Measurements from ENCODE around the gene ARL8B. TPM values are rescaled to one million over a fixed set of nuclear protein-coding genes. Genes with fewer than 3 reads are reported as not detected.

Gene ARL8B
- total and polyA plus RNA-seq, 2 of the 8 experiments (the other 6 are each of a cell fraction or from before 2014, with no cell fraction given), result 14.5 to 27.8 TPM

DNA sequence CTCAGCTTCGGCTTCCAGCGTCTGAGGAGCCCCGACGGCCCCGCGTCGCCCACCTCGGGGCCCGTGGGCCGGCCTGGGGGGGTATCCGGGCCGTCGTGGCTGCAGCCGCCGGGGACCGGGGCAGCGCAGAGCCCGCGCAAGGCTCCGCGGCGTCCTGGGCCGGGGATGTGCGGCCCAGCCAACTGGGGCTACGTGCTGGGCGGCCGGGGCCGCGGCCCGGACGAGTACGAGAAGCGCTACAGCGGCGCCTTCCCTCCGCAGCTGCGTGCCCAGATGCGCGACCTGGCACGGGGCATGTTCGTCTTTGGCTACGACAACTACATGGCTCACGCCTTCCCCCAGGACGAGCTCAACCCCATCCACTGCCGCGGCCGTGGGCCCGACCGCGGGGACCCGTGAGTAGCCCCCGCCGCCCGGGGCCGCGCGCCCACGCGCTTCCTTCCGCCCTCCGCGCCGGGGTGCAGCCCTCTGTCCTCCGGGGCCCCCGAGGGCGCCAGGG is 65.9 kb downstream of the ARL8B start:
- 0% methylated on average over 15 of the region's 66 CpGs; no CpG with 5 or more reads in 1 of the 2 experiments for WGBS, 2 experiments (ENCODE audit: extremely low coverage in 1 of 2, insufficient coverage in 1 of 2, insufficient read length in 1 of 2, insufficient replicate concordance in 2 of 2, low coverage in 1 of 2, low lambda C conversion rate in 2 of 2, missing lambda C conversion rate in 1 of 2)
- TF ChIP-seq NRF1 (IDR thresholded peaks at IDR 0.05; ENCODE audit: low read depth, low read length) (no peak), SIN3A (conservative IDR thresholded peaks at IDR 0.05 in 1 of 2, IDR thresholded peaks at IDR 0.05 in 1 of 2; ENCODE audit: low read depth in 1 of 2, low read length in 2 of 2) (0 out of 4 replicates have a peak, but pooled peaks of 1 of the 2 experiments have one; percentile 11), EP300 (IDR thresholded peaks at IDR 0.05; ENCODE audit: borderline replicate concordance in 1 of 2, low read depth in 2 of 2, low read length in 2 of 2) (no peak), RFX5 (IDR thresholded peaks at IDR 0.05; ENCODE audit: borderline replicate concordance, low read depth, low read length) (no peak), KDM4A (IDR thresholded peaks at IDR 0.05; ENCODE audit: low read depth, low read length, severe bottlenecking) (peak; percentile 88), PHF8 (conservative IDR thresholded peaks at IDR 0.05; ENCODE audit: low read depth, low read length) (peak; percentile 63; the same call in 1 of the 2 replicates), TAF1 (IDR thresholded peaks at IDR 0.05; ENCODE audit: low read depth, low read length) (0 out of 2 replicates have a peak, but pooled peaks have one; percentile 1), CBX8 (IDR thresholded peaks at IDR 0.05; ENCODE audit: borderline replicate concordance, low read depth, low read length) (no peak), ASH2L (IDR thresholded peaks at IDR 0.05; ENCODE audit: low read length) (peak; percentile 91), HDAC2 (IDR thresholded peaks at IDR 0.05; ENCODE audit: borderline replicate concordance in 1 of 2, low read depth in 2 of 2, low read length in 2 of 2) (no peak)
- TF ChIP-seq, protein P1, sequence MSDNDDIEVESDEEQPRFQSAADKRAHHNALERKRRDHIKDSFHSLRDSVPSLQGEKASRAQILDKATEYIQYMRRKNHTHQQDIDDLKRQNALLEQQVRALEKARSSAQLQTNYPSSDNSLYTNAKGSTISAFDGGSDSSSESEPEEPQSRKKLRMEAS (IDR thresholded peaks at IDR 0.05), result peak; percentile 59

More for the DNA sequence above, 65.9 kb downstream of the ARL8B start:
- H2BK5ac ChIP-seq (ENCODE audit: low read depth, low read length), result no peak overlapping the region; the same call in 1 of the 2 replicates
- no peak overlapping the region for H3K23ac ChIP-seq (ENCODE audit: insufficient read length)
- peak overlapping the region; percentile 23 for H4K5ac ChIP-seq (ENCODE audit: insufficient read length, low read depth, low read length)
- no peak overlapping the region for H3K4ac ChIP-seq (replicated peaks; ENCODE audit: insufficient read length, low read depth, low read length)
- H4K91ac ChIP-seq (replicated peaks; ENCODE audit: insufficient read length, low read length), result peak overlapping the region; percentile 15
- H2BK15ac ChIP-seq (ENCODE audit: low read length), result no peak overlapping the region
- CTCF ChIA-PET (ENCODE audit: partially characterized antibody), result interaction anchor here (1.1 to 1.6 kb wide), 2 partner anchors 9 to 64 kb away, joined by 3 to 5 read pairs; no protein-coding TSS in a partner anchor
- no peak overlapping the region for H2BK12ac ChIP-seq (ENCODE audit: low read depth, low read length)
- H3K9me3 ChIP-seq (ENCODE audit: insufficient read depth in 2 of 2, low read depth in 1 of 2, low read length in 1 of 2), result no peaks in the 10 kb centered on the region
- no peak overlapping the region for H3K56ac ChIP-seq (replicated peaks; ENCODE audit: insufficient read length, low read depth, low read length)
- H3K79me1 ChIP-seq (ENCODE audit: low read depth, low read length), result peaks cover 1% of the 10 kb centered on the region; the same call in 1 of the 2 replicates
- DNase-seq (ENCODE audit: low read depth in 1 of 2, low spot score in 2 of 2) (peak in 1 of 2 experiments; percentile 65), FAIRE-seq (no peak)
- H2AFZ ChIP-seq (ENCODE audit: low read length), result peak overlapping the region; percentile 36; the same call in 1 of the 2 replicates
- H3K4me2 ChIP-seq (ENCODE audit: insufficient read depth in 1 of 2, low read depth in 2 of 2, low read length in 2 of 2), result peak overlapping the region; percentile 84 to 88
- peak overlapping the region; percentile 58 to 82 (median 79) for H3K9ac ChIP-seq (replicated peaks in 1 of 4; ENCODE audit: extremely low read depth in 1 of 4, low read depth in 3 of 4, low read length in 3 of 4)
- peaks cover 13% of the 10 kb centered on the region for H3K23me2 ChIP-seq (ENCODE audit: low read depth, low read length)
- no peak overlapping the region for H2BK20ac ChIP-seq (ENCODE audit: low read length)
- no peak overlapping the region for H3K14ac ChIP-seq (ENCODE audit: insufficient read length)
- H3K79me2 ChIP-seq (ENCODE audit: control insufficient read depth in 1 of 2, insufficient read depth in 2 of 2, low read length in 2 of 2), result peaks cover 2 to 45% of the 10 kb centered on the region in 2 experiments; a peak in 3 of 4 replicates
- no peak overlapping the region for H3K18ac ChIP-seq (ENCODE audit: extremely low read depth, low read length)
- peak overlapping the region; percentile 42; the same call in 1 of the 2 replicates for H3K27ac ChIP-seq (ENCODE audit: low read depth, low read length)
- H3K36me3 ChIP-seq (ENCODE audit: control insufficient read depth in 2 of 4, insufficient read depth in 4 of 4, low read length in 3 of 4), result no peaks in the 10 kb centered on the region
- peaks cover 4 to 7% of the 10 kb centered on the region in 2 experiments for H4K20me1 ChIP-seq (replicated peaks in 1 of 2; ENCODE audit: control insufficient read depth in 1 of 2, insufficient read depth in 2 of 2, low read length in 2 of 2)
- POLR2A ChIA-PET (ENCODE audit: partially characterized antibody), result interaction anchor here (1.4 to 7.4 kb wide), 5 partner anchors 8 to 54 kb away, joined by 3 to 46 read pairs (median 5); no protein-coding TSS in a partner anchor
- H3K4me1 ChIP-seq (replicated peaks in 1 of 4; ENCODE audit: control insufficient read depth in 3 of 4, insufficient read depth in 4 of 4, low read length in 3 of 4), result peaks cover 0 to 9% (median 5%) of the 10 kb centered on the region in 4 experiments; a peak in 4 of 7 replicates
- H4K8ac ChIP-seq (ENCODE audit: extremely low read depth, insufficient read depth, low read length), result peak overlapping the region; percentile 73
- H2AK5ac ChIP-seq (ENCODE audit: low read depth, low read length), result no peak overlapping the region
- peak overlapping the region; percentile 70 to 98 (median 81) for H3K4me3 ChIP-seq (ENCODE audit: extremely low read depth in 1 of 4, insufficient read depth in 2 of 4, low read depth in 3 of 4, low read length in 4 of 4)
- H3K27me3 ChIP-seq (replicated peaks in 1 of 4; ENCODE audit: control insufficient read depth in 3 of 4, extremely low read depth in 1 of 4, insufficient read depth in 3 of 4, low read length in 3 of 4), result peaks cover 0 to 6% (median 0%) of the 10 kb centered on the region in 4 experiments; a peak in 1 of 7 replicates
- H2BK120ac ChIP-seq (replicated peaks; ENCODE audit: low read depth, low read length), result no peak overlapping the region

All from H1 (cell line).